Spleen (tissue), 7 donors: ENCODE data around the gene AHRR.

Experiments used
- CTCF ChIP-seq, 11 experiments: fragments of 200-600 bp in 7 of 11; fragments of 450-650 bp in 4 of 11; sonication (generic) in 4 of 11; IDR thresholded peaks in 8 of 11; conservative IDR thresholded peaks in 3 of 11; 1 replicate in 7 of 11; 2 replicates in 4 of 11; pipeline versions ENCODE4 v1.4.0 to v1.8.0; 2016 to 2021; ENCODE audit warnings: antibody characterized with exemption in 11 of 11, inconsistent platforms in 4 of 11, mild to moderate bottlenecking in 1 of 11
- POLR2A ChIP-seq, 3 donors: fragments of 450-650 bp; IDR thresholded peaks; one replicate each; pipeline ENCODE4 v1.5.1; 2017; ENCODE audit warnings: antibody characterized with exemption in 3 of 3, mild to moderate bottlenecking in 1 of 3
- POLR2AphosphoS5 ChIP-seq, 3 donors: sonication (generic); formaldehyde crosslinking; IDR thresholded peaks; one replicate each; pipeline ENCODE4 v1.5.1; 2017; ENCODE audit warnings: antibody characterized with exemption in 3 of 3
- donor health status: DM: no; HTN: no; CAD: no; lungs with moderate emphysema.
- donor health status: DM: no; HTN: no; CAD: no.
- donor health status: DM: no; HTN: no; CAD: no.

- TF ChIP-seq POLR2AphosphoS5 (IDR thresholded peaks at IDR 0.05) (no peak), POLR2A (IDR thresholded peaks at IDR 0.05) (no peak), CTCF (IDR thresholded peaks at IDR 0.05 in 8 of 11, conservative IDR thresholded peaks at IDR 0.05 in 3 of 11) (no peak)
Measured at GRCh38 chr5:416636-416960, 95.1 kb downstream of the AHRR start.
